Measurements from ENCODE around the gene PTGER3. TPM values are rescaled to one million over a fixed set of nuclear protein-coding genes. Genes with fewer than 3 reads are reported as not detected.

PTGER3 gene
- total RNA-seq, 1 donor from 2014 or later = 2.8 TPM

GRCh38 chr1:71002709-71003475, 44.7 kb downstream of the PTGER3 start:
- Mint-ChIP-seq H3K4me3 (no peak overlapping the region), H3K36me3 (no peaks in the 10 kb centered on the region), H3K4me1 (ENCODE audit: unreplicated experiment) (no peaks in the 10 kb centered on the region), H3K27me3 (peaks cover 16% of the 10 kb centered on the region), H3K9me3 (no peaks in the 10 kb centered on the region), H3K27ac (no peak overlapping the region)
- TF ChIP-seq CTCF (conservative IDR thresholded peaks at IDR 0.05) = no peak
- no peak for DNase-seq (ENCODE audit: extremely low spot score, unreplicated experiment)

GRCh38 chr1:71001624-71002023, 46.0 kb downstream of the PTGER3 start:
- Mint-ChIP-seq H3K36me3 (no peaks in the 10 kb centered on the region), H3K27ac (no peak overlapping the region), H3K27me3 (peaks cover 13% of the 10 kb centered on the region), H3K9me3 (no peaks in the 10 kb centered on the region), H3K4me1 (ENCODE audit: unreplicated experiment) (no peaks in the 10 kb centered on the region), H3K4me3 (no peak overlapping the region)
- no peak for DNase-seq (ENCODE audit: extremely low spot score, unreplicated experiment)
- no peak for TF ChIP-seq CTCF (conservative IDR thresholded peaks at IDR 0.05)

GRCh38 chr1:70997793-70998192, 49.8 kb downstream of the PTGER3 start:
- no peak overlapping the region for H3K4me3 Mint-ChIP-seq
- no peaks in the 10 kb centered on the region for H3K9me3 Mint-ChIP-seq
- TF ChIP-seq CTCF (conservative IDR thresholded peaks at IDR 0.05) = no peak
- no peaks in the 10 kb centered on the region for H3K4me1 Mint-ChIP-seq (ENCODE audit: unreplicated experiment)
- DNase-seq (ENCODE audit: extremely low spot score, unreplicated experiment) = no peak
- H3K27ac Mint-ChIP-seq = no peak overlapping the region
- H3K27me3 Mint-ChIP-seq = peaks cover 24% of the 10 kb centered on the region
- no peaks in the 10 kb centered on the region for H3K36me3 Mint-ChIP-seq

- H3K27me3 Mint-ChIP-seq = peaks cover 22% of the 10 kb centered on the region
- no peaks in the 10 kb centered on the region for H3K9me3 Mint-ChIP-seq
- DNase-seq (ENCODE audit: extremely low spot score, unreplicated experiment) = no peak
- no peak overlapping the region for H3K27ac Mint-ChIP-seq
- no peaks in the 10 kb centered on the region for H3K4me1 Mint-ChIP-seq (ENCODE audit: unreplicated experiment)
- H3K36me3 Mint-ChIP-seq = no peaks in the 10 kb centered on the region
- TF ChIP-seq CTCF (conservative IDR thresholded peaks at IDR 0.05) = no peak
- no peak overlapping the region for H3K4me3 Mint-ChIP-seq
Measured at GRCh38 chr1:70994753-70995268, 52.8 kb downstream of the PTGER3 start.

- no peak for TF ChIP-seq CTCF (conservative IDR thresholded peaks at IDR 0.05)
- Mint-ChIP-seq H3K27ac (no peak overlapping the region), H3K4me1 (ENCODE audit: unreplicated experiment) (no peaks in the 10 kb centered on the region), H3K27me3 (peaks cover 22% of the 10 kb centered on the region), H3K36me3 (no peaks in the 10 kb centered on the region), H3K9me3 (no peaks in the 10 kb centered on the region), H3K4me3 (no peak overlapping the region)
- no peak for DNase-seq (ENCODE audit: extremely low spot score, unreplicated experiment)
Measured at GRCh38 chr1:70993798-70994197, 53.8 kb downstream of the PTGER3 start.

Measured in type B pancreatic cell (in vitro differentiated cells).